ENCODE results near the gene IAPP. TPM values are rescaled to one million over a fixed set of nuclear protein-coding genes. Genes with fewer than 3 reads are reported as not detected.

The IAPP gene
- total and polyA plus RNA-seq, 9 of the 15 experiments (the other 6 are each of a cell fraction or from before 2014, with no cell fraction given), result not detected

DNA sequence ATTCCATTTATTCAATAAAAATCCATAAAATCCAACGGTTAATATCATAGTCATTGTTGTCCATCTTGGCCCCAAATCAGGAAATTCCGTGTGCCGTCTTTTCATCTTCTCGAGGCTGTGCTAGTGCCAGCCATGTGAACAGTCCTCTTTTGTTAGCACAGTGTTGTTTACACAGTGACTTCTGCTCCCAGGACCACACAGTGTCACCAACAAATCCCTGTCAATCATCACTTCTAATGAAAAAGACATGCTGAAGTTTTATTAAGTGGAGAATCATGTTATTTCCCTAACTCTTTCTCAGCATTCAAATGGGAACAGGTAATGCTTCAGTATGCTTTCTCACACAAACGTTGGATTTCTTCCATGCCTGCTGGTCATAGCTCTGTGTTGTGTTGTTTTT is 36.0 kb upstream of the IAPP start:
- Histone ChIP-seq H3K9ac (ENCODE audit: insufficient read depth in 1 of 2, low read depth in 2 of 2, low read length in 2 of 2) (no peak overlapping the region), H3K4me3 (no peak overlapping the region), H3K9me3 (replicated peaks; ENCODE audit: control insufficient read depth, insufficient read depth, low read depth, low read length) (no peaks in the 10 kb centered on the region), H3K4me2 (ENCODE audit: insufficient read depth, low read length) (no peak overlapping the region), H3K27ac (ENCODE audit: extremely low read depth, low read depth, low read length) (no peak overlapping the region), H3K79me2 (ENCODE audit: control insufficient read depth, insufficient read depth, low read length) (no peaks in the 10 kb centered on the region), H3K36me3 (ENCODE audit: control insufficient read depth, insufficient read depth, low read length) (no peaks in the 10 kb centered on the region), H3K4me1 (replicated peaks in 1 of 2; ENCODE audit: control insufficient read depth in 2 of 2, insufficient read depth in 2 of 2, low read length in 2 of 2) (no peaks in the 10 kb centered on the region; a peak in 1 of 5 replicates), H2AFZ (ENCODE audit: low read depth, low read length) (no peak overlapping the region), H4K20me1 (replicated peaks; ENCODE audit: control insufficient read depth, insufficient read depth, low read length) (no peaks in the 10 kb centered on the region), H3K9me1 (ENCODE audit: control insufficient read depth, insufficient read depth, low read length) (no peaks in the 10 kb centered on the region), H3K27me3 (ENCODE audit: control insufficient read depth in 2 of 2, insufficient read depth in 2 of 2, low read length in 2 of 2) (no peaks in the 10 kb centered on the region)
- in situ Hi-C loops (cut with MboI) (no loop called here), intact Hi-C loops (cut with micrococcal nuclease) (no loop called here)
- no peak for ATAC-seq
- no peak for FAIRE-seq
- POLR2A ChIA-PET, result no interaction called here
- no TSS peak for BruUV-seq (replicated peaks)
- 30% methylated on average over 5 of the region's 5 CpGs for WGBS (ENCODE audit: insufficient coverage, low coverage, missing lambda C conversion rate)
- no peak for DNase-seq (ENCODE audit: extremely low read depth in 1 of 4, low spot score in 3 of 4)
- no peak for TF ChIP-seq TEAD4 (IDR thresholded peaks at IDR 0.05; ENCODE audit: low read length)
- no peak for TF ChIP-seq TEAD4 (CRISPR knock-in tag; IDR thresholded peaks at IDR 0.05; ENCODE audit: borderline replicate concordance)
- no peak for TF ChIP-seq ZNF282 (CRISPR knock-in tag; IDR thresholded peaks at IDR 0.05)
- TF ChIP-seq BRF2 (IDR thresholded peaks at IDR 0.05; ENCODE audit: borderline replicate concordance, insufficient read depth, insufficient read length), result no peak
- no peak for TF ChIP-seq KLF1 (tag; IDR thresholded peaks at IDR 0.05)
- no peak for TF ChIP-seq DNMT1 (IDR thresholded peaks at IDR 0.05)
- no peak for TF ChIP-seq ZNF124 (CRISPR knock-in tag; IDR thresholded peaks at IDR 0.05)
- TF ChIP-seq MEIS2 (IDR thresholded peaks at IDR 0.05; ENCODE audit: partially characterized antibody), result peak; percentile 35
- TF ChIP-seq, protein P1, sequence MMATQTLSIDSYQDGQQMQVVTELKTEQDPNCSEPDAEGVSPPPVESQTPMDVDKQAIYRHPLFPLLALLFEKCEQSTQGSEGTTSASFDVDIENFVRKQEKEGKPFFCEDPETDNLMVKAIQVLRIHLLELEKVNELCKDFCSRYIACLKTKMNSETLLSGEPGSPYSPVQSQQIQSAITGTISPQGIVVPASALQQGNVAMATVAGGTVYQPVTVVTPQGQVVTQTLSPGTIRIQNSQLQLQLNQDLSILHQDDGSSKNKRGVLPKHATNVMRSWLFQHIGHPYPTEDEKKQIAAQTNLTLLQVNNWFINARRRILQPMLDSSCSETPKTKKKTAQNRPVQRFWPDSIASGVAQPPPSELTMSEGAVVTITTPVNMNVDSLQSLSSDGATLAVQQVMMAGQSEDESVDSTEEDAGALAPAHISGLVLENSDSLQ (IDR thresholded peaks at IDR 0.05), result peak; percentile 66; the same call in 1 of the 2 replicates
- TF ChIP-seq NCOR1 (IDR thresholded peaks at IDR 0.05), result no peak
- TF ChIP-seq BRCA1 (IDR thresholded peaks at IDR 0.05), result no peak
- TF ChIP-seq BRCA1 (CRISPR knock-in tag; IDR thresholded peaks at IDR 0.05), result no peak
- CTCF ChIA-PET (ENCODE audit: low intra/inter-chr PET ratio), result no interaction called here
